Large intestine (tissue), 3 donors: ENCODE measurements around the gene NT5C3A. TPM values are rescaled to one million over a fixed set of nuclear protein-coding genes. Genes with fewer than 3 reads are reported as not detected.
"Not testable (repeated sequence)": the region's sequence is repeated elsewhere in the genome, so short reads cannot be mapped to it uniquely, and the experiment has no call there.

Source experiments
- DNase-seq, 2 donors: peaks; one replicate each; pipeline versions ENCODE4 v3.0.0 to v3.0.0-alpha.2; 2013
- H3K27ac ChIP-seq: one replicate; pipeline ENCODE4 v1.5.1; 2013; ENCODE audit warnings: low read length
- H3K27me3 ChIP-seq: 2 replicates; pipeline ENCODE4 v1.6.1; 2013; ENCODE audit warnings: low read length; ENCODE audit not compliant: control insufficient read depth, insufficient read depth
- H3K36me3 ChIP-seq: 2 replicates; pipeline ENCODE4 v1.6.1; 2013; ENCODE audit warnings: low read length; ENCODE audit not compliant: control insufficient read depth, insufficient read depth
- H3K4me1 ChIP-seq: one replicate; pipeline ENCODE4 v1.6.1; 2013; ENCODE audit warnings: low read length; ENCODE audit not compliant: control insufficient read depth, insufficient read depth
- H3K4me3 ChIP-seq: one replicate; pipeline ENCODE4 v1.5.1; 2013; ENCODE audit warnings: low read length
- H3K9me3 ChIP-seq: one replicate; pipeline ENCODE4 v1.6.1; 2013; ENCODE audit warnings: mild to moderate bottlenecking, low read depth, low read length, moderate library complexity; ENCODE audit not compliant: control insufficient read depth
- WGBS: methylation state at CpG from one replicate; pipeline ENCODE4 v1.1.5; 2013; ENCODE audit warnings: low lambda C conversion rate; ENCODE audit not compliant: insufficient coverage; 5-methylcytosine and 5-hydroxymethylcytosine counted together
- polyA plus RNA-seq: library from polyadenylated mRNA; unstranded; fragments of 120-200 nt; gene quantifications from one replicate; pipeline ENCODE4 v1.2.1, GENCODE V29; 2013

Gene NT5C3A
- polyA plus RNA-seq, 1 donor = 84.6 TPM

- Histone ChIP-seq H3K27me3 (no peaks in the 10 kb centered on the region), H3K27ac (no peak overlapping the region), H3K9me3 (no peaks in the 10 kb centered on the region), H3K4me1 (no peaks in the 10 kb centered on the region), H3K36me3 (peaks cover 65% of the 10 kb centered on the region), H3K4me3 (no peak overlapping the region)
- DNase-seq = no peak
- WGBS = no CpG with 5 or more reads among the region's 3 CpGs
Measured at GRCh38 chr7:33100770-33101169, 38.2 kb upstream of the NT5C3A start.

- Histone ChIP-seq H3K36me3 (peaks cover 72% of the 10 kb centered on the region), H3K9me3 (no peaks in the 10 kb centered on the region), H3K4me1 (no peaks in the 10 kb centered on the region), H3K27me3 (no peaks in the 10 kb centered on the region), H3K4me3 (no peak overlapping the region), H3K27ac (no peak overlapping the region)
- no CpG with 5 or more reads among the region's 4 CpGs for WGBS
- no peak for DNase-seq
Measured at GRCh38 chr7:33099154-33099940, 36.8 kb upstream of the NT5C3A start.

DNA sequence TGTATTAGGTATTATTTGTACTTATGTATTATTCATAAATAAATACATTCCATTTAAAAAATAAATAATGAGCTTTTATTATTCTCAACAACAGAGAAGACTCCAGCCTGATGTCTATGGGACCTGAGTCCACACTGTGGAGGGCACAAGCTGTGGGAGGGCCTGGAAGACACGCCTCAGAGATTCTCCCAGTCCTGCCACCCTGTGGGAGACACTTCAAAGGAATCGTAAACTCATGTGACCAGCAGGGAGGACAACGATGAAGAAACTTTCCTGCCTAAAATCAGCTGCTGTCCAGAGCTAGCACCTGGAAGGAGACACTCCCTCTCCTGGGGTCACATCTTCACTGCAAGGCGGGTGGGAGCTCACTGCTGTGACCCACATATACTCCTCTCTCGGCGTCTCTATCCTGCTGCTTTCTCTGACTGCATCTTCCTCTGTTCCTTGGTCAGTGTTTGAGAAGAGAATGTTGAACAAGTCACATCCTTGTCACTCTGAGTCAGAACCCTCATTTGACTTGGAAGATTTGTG, 32.2 kb upstream of the NT5C3A start:
- not testable (repeated sequence) for H3K9me3 ChIP-seq, H3K4me1 ChIP-seq, H3K4me3 ChIP-seq, H3K27me3 ChIP-seq, H3K27ac ChIP-seq, DNase-seq
- no CpG with 5 or more reads among the region's 6 CpGs for WGBS
- peaks cover 54% of the 10 kb centered on the region for H3K36me3 ChIP-seq

- WGBS = no CpG with 5 or more reads among the region's 4 CpGs
- no peaks in the 10 kb centered on the region for H3K27me3 ChIP-seq
- no peak for DNase-seq
- H3K9me3 ChIP-seq = no peaks in the 10 kb centered on the region
- peaks cover 43% of the 10 kb centered on the region for H3K36me3 ChIP-seq
- H3K4me1 ChIP-seq = no peaks in the 10 kb centered on the region
- no peak overlapping the region for H3K4me3 ChIP-seq
- no peak overlapping the region for H3K27ac ChIP-seq
Measured at GRCh38 chr7:33093266-33093665, 30.7 kb upstream of the NT5C3A start.

- no peak overlapping the region for H3K27ac ChIP-seq
- DNase-seq = no peak
- H3K4me3 ChIP-seq = no peak overlapping the region
- no peaks in the 10 kb centered on the region for H3K9me3 ChIP-seq
- no peaks in the 10 kb centered on the region for H3K27me3 ChIP-seq
- WGBS = no CpG with 5 or more reads among the region's 5 CpGs
- peaks cover 30% of the 10 kb centered on the region for H3K36me3 ChIP-seq
- no peaks in the 10 kb centered on the region for H3K4me1 ChIP-seq
Measured at GRCh38 chr7:33091641-33092191, 29.1 kb upstream of the NT5C3A start.

DNA sequence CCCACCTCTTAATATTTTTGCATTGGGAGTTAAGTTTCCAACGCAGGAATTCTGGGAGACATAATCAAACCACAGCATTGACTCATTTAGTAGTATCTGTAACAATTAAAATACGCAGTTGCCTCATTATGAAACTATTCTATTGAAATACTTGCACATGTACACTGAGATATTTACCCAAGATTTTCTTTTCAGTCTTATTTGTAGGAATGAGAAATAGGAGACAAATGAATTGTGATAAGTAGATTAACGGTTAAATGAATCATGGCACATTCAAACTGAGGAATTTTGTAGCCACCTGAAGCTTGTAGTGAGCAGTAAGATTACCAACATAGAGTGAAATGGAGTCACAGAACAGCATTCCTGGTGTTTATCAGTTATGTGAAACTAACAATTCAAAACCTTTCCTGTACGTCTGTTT, 28.5 kb upstream of the NT5C3A start:
- Histone ChIP-seq H3K36me3 (peaks cover 24% of the 10 kb centered on the region), H3K9me3 (peaks cover 2% of the 10 kb centered on the region), H3K27me3 (no peaks in the 10 kb centered on the region), H3K4me3 (no peak overlapping the region), H3K27ac (no peak overlapping the region), H3K4me1 (no peaks in the 10 kb centered on the region)
- WGBS = no CpG with 5 or more reads among the region's 4 CpGs
- no peak for DNase-seq

DNA sequence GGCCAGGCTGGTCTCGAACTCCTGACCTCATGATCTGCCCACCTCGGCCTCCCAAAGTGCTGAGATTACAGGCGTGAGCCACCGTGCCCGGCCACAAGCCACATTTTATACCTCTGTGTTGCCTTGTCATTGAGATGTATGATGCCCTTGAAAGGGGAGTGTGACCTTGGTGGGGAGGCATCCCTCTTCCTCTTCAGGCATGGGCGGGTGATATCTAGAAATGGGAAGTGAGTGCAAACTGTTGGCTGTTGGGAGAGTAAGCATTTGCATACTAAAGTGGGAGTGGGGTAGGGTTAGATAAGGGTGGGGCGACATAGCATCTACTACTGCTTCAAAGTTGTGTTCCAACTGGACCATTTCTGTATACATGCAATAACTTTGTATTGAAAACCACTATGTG, 26.6 kb upstream of the NT5C3A start:
- H3K4me1 ChIP-seq = no peaks in the 10 kb centered on the region
- no CpG with 5 or more reads among the region's 7 CpGs for WGBS
- no peak overlapping the region for H3K4me3 ChIP-seq
- no peak for DNase-seq
- H3K27me3 ChIP-seq = no peaks in the 10 kb centered on the region
- H3K36me3 ChIP-seq = peaks cover 12% of the 10 kb centered on the region
- H3K9me3 ChIP-seq = peaks cover 4% of the 10 kb centered on the region
- no peak overlapping the region for H3K27ac ChIP-seq

- peaks cover 4% of the 10 kb centered on the region for H3K9me3 ChIP-seq
- H3K4me1 ChIP-seq = no peaks in the 10 kb centered on the region
- H3K36me3 ChIP-seq = no peaks in the 10 kb centered on the region
- no peaks in the 10 kb centered on the region for H3K27me3 ChIP-seq
- H3K4me3 ChIP-seq = no peak overlapping the region
- no CpG with 5 or more reads among the region's 2 CpGs for WGBS
- H3K27ac ChIP-seq = no peak overlapping the region
- DNase-seq = no peak
Measured at GRCh38 chr7:33087858-33088257, 25.3 kb upstream of the NT5C3A start.

GRCh38 chr7:33087356-33087755, 24.8 kb upstream of the NT5C3A start:
- H3K4me3 ChIP-seq = no peak overlapping the region
- H3K27ac ChIP-seq = no peak overlapping the region
- no peaks in the 10 kb centered on the region for H3K4me1 ChIP-seq
- no peak for DNase-seq
- WGBS = no CpG with 5 or more reads among the region's 2 CpGs
- H3K27me3 ChIP-seq = no peaks in the 10 kb centered on the region
- H3K36me3 ChIP-seq = no peaks in the 10 kb centered on the region
- peaks cover 4% of the 10 kb centered on the region for H3K9me3 ChIP-seq

DNA sequence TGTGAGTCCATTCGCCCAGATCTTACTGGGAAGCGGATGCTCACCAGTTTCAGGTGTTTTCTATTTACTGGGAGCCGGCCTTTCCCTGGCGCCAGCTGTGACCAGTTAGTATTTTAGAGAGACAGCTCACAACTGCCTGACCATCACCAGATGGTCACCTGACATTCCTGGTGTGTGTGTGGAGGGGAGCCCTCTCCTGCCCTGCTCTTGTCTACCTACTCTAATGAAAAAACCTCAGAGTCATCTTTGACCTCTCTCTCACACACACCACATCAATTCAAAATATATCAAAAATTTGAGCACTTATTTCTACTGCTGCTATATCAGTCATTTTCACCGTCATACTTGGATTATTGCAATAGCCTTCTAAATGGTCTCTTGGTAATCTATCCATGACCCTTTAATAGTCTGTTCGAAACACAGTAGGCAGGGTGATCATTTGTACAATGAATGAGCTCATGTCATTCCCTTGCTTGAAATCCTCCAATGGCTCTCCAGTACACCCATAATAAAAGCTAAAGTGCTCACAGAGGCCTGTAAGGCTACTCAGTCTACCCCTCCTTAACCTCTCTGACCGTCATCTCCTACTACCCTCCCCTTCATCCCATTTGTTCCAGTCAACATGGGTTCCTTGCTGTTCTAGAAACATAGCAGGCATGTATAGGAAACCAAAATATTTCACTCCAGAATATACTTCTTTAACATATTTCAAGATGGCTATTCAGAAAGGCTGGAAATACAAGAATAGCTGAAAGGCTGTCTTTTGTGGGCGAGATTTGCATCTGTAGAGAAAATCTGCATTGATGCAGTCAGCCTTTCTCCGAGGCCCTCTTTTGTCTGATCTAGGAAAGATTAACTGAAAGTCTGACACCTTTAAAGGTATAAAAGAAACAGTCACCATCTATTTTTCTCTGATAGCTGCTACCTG, 17.5 kb upstream of the NT5C3A start:
- no peak overlapping the region for H3K4me3 ChIP-seq
- DNase-seq = no peak
- H3K4me1 ChIP-seq = no peaks in the 10 kb centered on the region
- no peaks in the 10 kb centered on the region for H3K27me3 ChIP-seq
- no peaks in the 10 kb centered on the region for H3K9me3 ChIP-seq
- H3K27ac ChIP-seq = no peak overlapping the region
- no peaks in the 10 kb centered on the region for H3K36me3 ChIP-seq
- WGBS = 80% methylated on average over 2 of the region's 9 CpGs
